Parathyroid adenoma (tissue), 2 donors: ENCODE measurements around the gene LARGE1.

Source experiments
- H2AFZ ChIP-seq: fragments of 300-600 bp; sonication (generic); one replicate; pipeline ENCODE4 v1.7.0; 2017; ENCODE audit warnings: antibody characterized with exemption, mild to moderate bottlenecking
- H3K27ac ChIP-seq: fragments of 300-600 bp; sonication (generic); one replicate; pipeline ENCODE4 v1.7.0; 2017
- H3K27me3 ChIP-seq: fragments of 300-600 bp; sonication (generic); one replicate; pipeline ENCODE4 v1.7.0; 2017; ENCODE audit warnings: low read length; ENCODE audit not compliant: control insufficient read depth, insufficient read depth
- H3K36me3 ChIP-seq: fragments of 300-600 bp; sonication (generic); one replicate; pipeline ENCODE4 v1.7.0; 2017; ENCODE audit warnings: low read length; ENCODE audit not compliant: control insufficient read depth, insufficient read depth
- H3K4me1 ChIP-seq: fragments of 300-600 bp; sonication (generic); one replicate; pipeline ENCODE4 v1.7.0; 2017; ENCODE audit warnings: control low read depth
- H3K4me2 ChIP-seq: fragments of 300-600 bp; sonication (generic); one replicate; pipeline ENCODE4 v1.7.0; 2017; ENCODE audit warnings: low read length
- H3K4me3 ChIP-seq: fragments of 300-600 bp; sonication (generic); one replicate; pipeline ENCODE4 v1.7.0; 2017; ENCODE audit warnings: low read depth, low read length
- H3K79me2 ChIP-seq: fragments of 300-600 bp; sonication (generic); one replicate; pipeline ENCODE4 v1.7.0; 2017; ENCODE audit warnings: control low read depth
- H3K9ac ChIP-seq: fragments of 300-600 bp; sonication (generic); one replicate; pipeline ENCODE4 v1.7.0; 2017; ENCODE audit warnings: mild to moderate bottlenecking
- H3K9me3 ChIP-seq: fragments of 300-600 bp; sonication (generic); one replicate; pipeline ENCODE4 v1.7.0; 2017; ENCODE audit warnings: low read length; ENCODE audit not compliant: control insufficient read depth
- CTCF ChIP-seq: fragments of 300-600 bp; sonication (generic); IDR thresholded peaks from one replicate; pipeline ENCODE4 v1.7.0; 2017; ENCODE audit warnings: antibody characterized with exemption, mild to moderate bottlenecking
- donor health status: primary hyperparathyroidism.

The LARGE1 gene

GRCh38 chr22:33247758-33248157 is 672.5 kb downstream of the LARGE1 start:
- H3K4me3 ChIP-seq = no peak overlapping the region
- no peak overlapping the region for H2AFZ ChIP-seq
- H3K9ac ChIP-seq = no peak overlapping the region
- H3K4me1 ChIP-seq = no peaks in the 10 kb centered on the region
- no peaks in the 10 kb centered on the region for H3K79me2 ChIP-seq
- TF ChIP-seq CTCF = no peak
- no peaks in the 10 kb centered on the region for H3K9me3 ChIP-seq
- no peak overlapping the region for H3K4me2 ChIP-seq
- H3K27ac ChIP-seq = no peak overlapping the region
- H3K27me3 ChIP-seq = no peaks in the 10 kb centered on the region
- H3K36me3 ChIP-seq = no peaks in the 10 kb centered on the region

GRCh38 chr22:33242078-33242477 is 678.2 kb downstream of the LARGE1 start:
- no peak overlapping the region for H3K27ac ChIP-seq
- H3K27me3 ChIP-seq = no peaks in the 10 kb centered on the region
- H3K4me1 ChIP-seq = no peaks in the 10 kb centered on the region
- H3K36me3 ChIP-seq = no peaks in the 10 kb centered on the region
- no peak overlapping the region for H3K4me2 ChIP-seq
- no peak overlapping the region for H2AFZ ChIP-seq
- no peak overlapping the region for H3K9ac ChIP-seq
- no peaks in the 10 kb centered on the region for H3K9me3 ChIP-seq
- H3K79me2 ChIP-seq = no peaks in the 10 kb centered on the region
- no peak for TF ChIP-seq CTCF
- no peak overlapping the region for H3K4me3 ChIP-seq

GRCh38 chr22:33240888-33241475 is 679.3 kb downstream of the LARGE1 start:
- no peak for TF ChIP-seq CTCF
- no peak overlapping the region for H3K4me3 ChIP-seq
- no peaks in the 10 kb centered on the region for H3K36me3 ChIP-seq
- H3K79me2 ChIP-seq = no peaks in the 10 kb centered on the region
- H3K4me2 ChIP-seq = no peak overlapping the region
- no peaks in the 10 kb centered on the region for H3K4me1 ChIP-seq
- H3K9me3 ChIP-seq = no peaks in the 10 kb centered on the region
- no peak overlapping the region for H2AFZ ChIP-seq
- no peak overlapping the region for H3K9ac ChIP-seq
- no peak overlapping the region for H3K27ac ChIP-seq
- no peaks in the 10 kb centered on the region for H3K27me3 ChIP-seq

- no peak overlapping the region for H3K27ac ChIP-seq
- H3K4me3 ChIP-seq = no peak overlapping the region
- H3K79me2 ChIP-seq = no peaks in the 10 kb centered on the region
- H3K4me1 ChIP-seq = no peaks in the 10 kb centered on the region
- no peaks in the 10 kb centered on the region for H3K36me3 ChIP-seq
- no peaks in the 10 kb centered on the region for H3K27me3 ChIP-seq
- no peaks in the 10 kb centered on the region for H3K9me3 ChIP-seq
- H3K9ac ChIP-seq = no peak overlapping the region
- H3K4me2 ChIP-seq = no peak overlapping the region
- no peak for TF ChIP-seq CTCF
- no peak overlapping the region for H2AFZ ChIP-seq
Measured at GRCh38 chr22:33232071-33232470, 688.2 kb downstream of the LARGE1 start.

- Histone ChIP-seq H3K27me3 (no peaks in the 10 kb centered on the region), H3K9me3 (no peaks in the 10 kb centered on the region), H3K4me2 (no peak overlapping the region), H2AFZ (no peak overlapping the region), H3K4me3 (no peak overlapping the region), H3K36me3 (no peaks in the 10 kb centered on the region), H3K4me1 (no peaks in the 10 kb centered on the region), H3K9ac (no peak overlapping the region), H3K27ac (no peak overlapping the region), H3K79me2 (no peaks in the 10 kb centered on the region)
- no peak for TF ChIP-seq CTCF
Measured at GRCh38 chr22:33227791-33228190, 692.5 kb downstream of the LARGE1 start.
